Kidney (tissue), 14 donors: Measurements from ENCODE around the gene CA12. TPM values are rescaled to one million over a fixed set of nuclear protein-coding genes. Genes with fewer than 3 reads are reported as not detected.

ENCODE experiments used
- DNase-seq, 5 donors: peaks; one replicate each; pipeline ENCODE4 v3.0.0-alpha.2; 2013 to 2020
- FAIRE-seq: peaks from 2 replicates; lab custom pipeline; 2012; peaks lifted over from hg19 to GRCh38; lab: Jason Lieb, UNC
- H3K27ac ChIP-seq, 2 donors: one replicate each; pipeline ENCODE4 v1.7.0; 2013; ENCODE audit warnings: low read depth in 2 of 2, low read length in 2 of 2, inconsistent platforms in 1 of 2
- H3K27me3 ChIP-seq: one replicate; pipeline ENCODE4 v1.7.1; 2013; ENCODE audit warnings: low read length, inconsistent platforms; ENCODE audit not compliant: control insufficient read depth, insufficient read depth
- H3K36me3 ChIP-seq, 3 donors: one replicate each; pipeline versions ENCODE4 v1.7.0 to v1.7.1; 2013; ENCODE audit warnings: low read length in 3 of 3, control low read depth in 1 of 3, inconsistent platforms in 1 of 3; ENCODE audit not compliant: insufficient read depth in 3 of 3, control insufficient read depth in 2 of 3
- H3K4me1 ChIP-seq, 3 donors: one replicate each; pipeline versions ENCODE4 v1.7.0 to v1.7.1; 2013; ENCODE audit warnings: low read length in 3 of 3, inconsistent platforms in 1 of 3, low read depth in 1 of 3; ENCODE audit not compliant: control insufficient read depth in 2 of 3, insufficient read depth in 2 of 3
- H3K4me3 ChIP-seq, 3 donors: one replicate each; pipeline versions ENCODE4 v1.7.0 to v1.8.1; 2013; ENCODE audit warnings: low read length in 3 of 3, control low read depth in 1 of 3, inconsistent platforms in 1 of 3
- H3K9ac ChIP-seq, 3 donors: one replicate each; pipeline versions ENCODE4 v1.7.0 to v1.7.1; 2013; ENCODE audit warnings: low read length in 3 of 3, control low read depth in 1 of 3, inconsistent platforms in 1 of 3
- H3K9me3 ChIP-seq, 3 donors: one replicate each; pipeline versions ENCODE4 v1.7.0 to v1.7.1; 2013; ENCODE audit warnings: low read length in 3 of 3, control low read depth in 1 of 3, inconsistent platforms in 1 of 3; ENCODE audit not compliant: control insufficient read depth in 2 of 3, insufficient read depth in 1 of 3
- intact Hi-C: fragments of 100-400 bp; cut with DNase I; formaldehyde crosslinking; loops from one replicate; pipeline ENCODE4 v1.11.1; 2022
- polyA plus RNA-seq: library from polyadenylated mRNA; stranded (reverse); fragments of 350-450 nt; fragmentation: Illumina TruSeq; extraction: RNeasy Lipid Tissue Mini Kit (QIAGEN cat#74804); gene quantifications from one replicate; pipeline ENCODE4 v1.2.3, GENCODE V29; 2014; ENCODE audit warnings: low read depth, low replicate concordance; ENCODE audit not compliant: insufficient read depth
- total RNA-seq: library from RNA; stranded (reverse); fragmentation: NEBNext Ultra II Directional; extraction: Animal tissue kit (Norgen Biotek cat#: 25700); gene quantifications from one replicate; pipeline ENCODE4 v1.2.1, GENCODE V29; 2021
- TF ChIP-seq, protein P1 (sequence below): IDR thresholded peaks from 3 replicates; pipeline ENCODE4 v1.5.1; 2012; ENCODE audit warnings: mild to moderate bottlenecking, moderate library complexity, borderline replicate concordance; ENCODE audit not compliant: insufficient read depth; ENCODE audit errors: extremely low read depth
- donor health status: control.
- donor health status: control.
- donor health status: control.
- donor health status: control.
- donor health status: control.
- donor health status: DM: yes; HTN: yes; CAD: no.
- donor health status: Normal renal cell carcinoma (clear cell type).

The CA12 gene
- total and polyA plus RNA-seq, 2 donors from 2014 or later = 237 to 242 TPM

DNA sequence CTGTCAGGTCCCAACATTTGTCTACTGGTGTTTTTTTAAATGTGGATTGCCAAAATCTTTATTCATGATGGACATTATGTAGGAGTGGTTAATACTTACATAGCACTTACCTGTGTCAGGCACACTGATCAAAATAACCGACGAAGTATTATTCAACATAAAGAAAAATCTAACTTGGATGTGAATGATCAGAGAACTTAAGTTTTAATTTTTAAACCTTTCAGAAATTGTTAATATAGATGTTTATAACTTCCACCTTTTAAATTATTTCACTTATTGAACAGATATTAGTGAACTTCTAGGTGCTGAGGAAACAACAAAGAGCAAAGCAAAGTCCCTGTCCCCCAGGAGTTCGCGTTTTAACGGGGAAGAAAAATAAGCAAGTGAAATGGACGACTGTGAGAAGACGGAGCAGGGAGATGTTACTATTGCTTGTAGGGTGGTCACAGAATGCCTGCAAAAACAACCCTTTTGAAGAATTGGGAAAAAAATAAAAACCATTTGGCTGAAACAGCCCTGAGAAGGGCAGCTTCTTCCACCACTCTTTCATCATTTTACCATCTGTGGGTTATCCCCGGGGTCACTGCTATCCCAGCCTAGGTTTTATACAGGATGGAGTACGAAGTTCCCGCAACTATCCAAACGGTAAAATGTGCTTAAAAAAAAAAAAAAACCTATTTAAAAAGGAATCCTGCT is 105.2 kb downstream of the CA12 start:
- Histone ChIP-seq H3K36me3 (no peaks in the 10 kb centered on the region), H3K9me3 (no peaks in the 10 kb centered on the region), H3K27me3 (no peaks in the 10 kb centered on the region), H3K9ac (peak overlapping the region; percentile 64 to 95 (median 65)), H3K4me3 (peak overlapping the region; percentile 77 to 86 (median 78)), H3K4me1 (peaks cover 0 to 9% (median 5%) of the 10 kb centered on the region in 3 donors), H3K27ac (peak overlapping the region; percentile 65 to 67)
- TF ChIP-seq, protein P1, sequence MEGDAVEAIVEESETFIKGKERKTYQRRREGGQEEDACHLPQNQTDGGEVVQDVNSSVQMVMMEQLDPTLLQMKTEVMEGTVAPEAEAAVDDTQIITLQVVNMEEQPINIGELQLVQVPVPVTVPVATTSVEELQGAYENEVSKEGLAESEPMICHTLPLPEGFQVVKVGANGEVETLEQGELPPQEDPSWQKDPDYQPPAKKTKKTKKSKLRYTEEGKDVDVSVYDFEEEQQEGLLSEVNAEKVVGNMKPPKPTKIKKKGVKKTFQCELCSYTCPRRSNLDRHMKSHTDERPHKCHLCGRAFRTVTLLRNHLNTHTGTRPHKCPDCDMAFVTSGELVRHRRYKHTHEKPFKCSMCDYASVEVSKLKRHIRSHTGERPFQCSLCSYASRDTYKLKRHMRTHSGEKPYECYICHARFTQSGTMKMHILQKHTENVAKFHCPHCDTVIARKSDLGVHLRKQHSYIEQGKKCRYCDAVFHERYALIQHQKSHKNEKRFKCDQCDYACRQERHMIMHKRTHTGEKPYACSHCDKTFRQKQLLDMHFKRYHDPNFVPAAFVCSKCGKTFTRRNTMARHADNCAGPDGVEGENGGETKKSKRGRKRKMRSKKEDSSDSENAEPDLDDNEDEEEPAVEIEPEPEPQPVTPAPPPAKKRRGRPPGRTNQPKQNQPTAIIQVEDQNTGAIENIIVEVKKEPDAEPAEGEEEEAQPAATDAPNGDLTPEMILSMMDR = no peak
- DNase-seq (peak in 1 of 5 donors; percentile 10), FAIRE-seq (no peak)
- intact Hi-C loops = no loop called here

DNA sequence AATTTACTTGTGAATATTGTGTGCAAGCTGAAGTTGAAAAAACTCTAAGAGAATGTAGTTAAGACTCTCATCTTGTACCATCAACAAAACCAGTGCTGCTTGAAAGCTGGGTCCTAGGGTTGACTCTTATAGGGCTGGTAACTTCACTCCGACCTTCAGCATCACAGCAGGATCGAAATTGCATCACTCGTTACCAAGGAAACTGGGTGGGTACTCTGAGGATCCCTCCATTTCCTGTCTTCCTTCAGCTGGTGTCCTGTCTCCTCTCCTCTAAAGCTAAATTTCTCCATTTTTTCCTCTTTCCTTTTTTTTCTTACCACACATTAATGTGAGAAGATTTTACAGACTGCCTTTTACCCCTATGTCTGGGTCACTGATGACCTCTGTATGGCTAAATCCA is 107.2 kb downstream of the CA12 start:
- no peaks in the 10 kb centered on the region for H3K36me3 ChIP-seq
- no peak for FAIRE-seq
- H3K27me3 ChIP-seq = no peaks in the 10 kb centered on the region
- no peaks in the 10 kb centered on the region for H3K9me3 ChIP-seq
- no peak overlapping the region for H3K4me3 ChIP-seq
- H3K4me1 ChIP-seq = peaks cover 0 to 9% (median 5%) of the 10 kb centered on the region in 3 donors
- DNase-seq = no peak
- intact Hi-C loops = no loop called here
- H3K27ac ChIP-seq = no peak overlapping the region
- no peak overlapping the region for H3K9ac ChIP-seq
- TF ChIP-seq, protein P1 = no peak

Other genes with a start within 250 kb of the CA12 start
- 120 TPM for gene RPS27L, start 224.4 kb downstream of the CA12 start, total RNA-seq
- 372 TPM for gene RPS27L, start 224.4 kb downstream of the CA12 start, polyA plus RNA-seq
- gene RAB8B, start 192.2 kb downstream of the CA12 start, total RNA-seq = 33.6 TPM
- gene RAB8B, start 192.2 kb downstream of the CA12 start, polyA plus RNA-seq = 7.1 TPM
- 22.4 TPM for gene APH1B, start 104.2 kb downstream of the CA12 start, total RNA-seq
- gene APH1B, start 104.2 kb downstream of the CA12 start, polyA plus RNA-seq = 12.3 TPM
- 72.5 TPM for gene USP3, start 122.7 kb upstream of the CA12 start, total RNA-seq
- gene USP3, start 122.7 kb upstream of the CA12 start, polyA plus RNA-seq = 25.2 TPM
- 4.7 TPM for gene FBXL22, start 215.5 kb upstream of the CA12 start, total RNA-seq
- gene FBXL22, start 215.5 kb upstream of the CA12 start, polyA plus RNA-seq = 1.2 TPM